Spleen (tissue), 7 donors: ENCODE measurements around the gene ASTN1.

Experiments
- CTCF ChIP-seq, 11 experiments: fragments of 200-600 bp in 7 of 11; fragments of 450-650 bp in 4 of 11; sonication (generic) in 4 of 11; IDR thresholded peaks in 8 of 11; conservative IDR thresholded peaks in 3 of 11; 1 replicate in 7 of 11; 2 replicates in 4 of 11; pipeline versions ENCODE4 v1.4.0 to v1.8.0; 2016 to 2021; ENCODE audit warnings: antibody characterized with exemption in 11 of 11, inconsistent platforms in 4 of 11, mild to moderate bottlenecking in 1 of 11
- POLR2A ChIP-seq, 3 donors: fragments of 450-650 bp; IDR thresholded peaks; one replicate each; pipeline ENCODE4 v1.5.1; 2017; ENCODE audit warnings: antibody characterized with exemption in 3 of 3, mild to moderate bottlenecking in 1 of 3
- POLR2AphosphoS5 ChIP-seq, 3 donors: sonication (generic); formaldehyde crosslinking; IDR thresholded peaks; one replicate each; pipeline ENCODE4 v1.5.1; 2017; ENCODE audit warnings: antibody characterized with exemption in 3 of 3
- donor health status: DM: no; HTN: no; CAD: no; lungs with moderate emphysema.
- donor health status: DM: no; HTN: no; CAD: no.
- donor health status: DM: no; HTN: no; CAD: no.

GRCh38 chr1:176954242-176954641, 210.3 kb downstream of the ASTN1 start:
- TF ChIP-seq POLR2AphosphoS5 (IDR thresholded peaks at IDR 0.05) (no peak), CTCF (IDR thresholded peaks at IDR 0.05 in 8 of 11, conservative IDR thresholded peaks at IDR 0.05 in 3 of 11) (no peak), POLR2A (IDR thresholded peaks at IDR 0.05) (no peak)
